ENCODE measurements around the gene MAP2K3.
"Not testable (repeated sequence)": the region's sequence is repeated elsewhere in the genome, so short reads cannot be mapped to it uniquely, and the experiment has no call there.

Gene MAP2K3

DNA sequence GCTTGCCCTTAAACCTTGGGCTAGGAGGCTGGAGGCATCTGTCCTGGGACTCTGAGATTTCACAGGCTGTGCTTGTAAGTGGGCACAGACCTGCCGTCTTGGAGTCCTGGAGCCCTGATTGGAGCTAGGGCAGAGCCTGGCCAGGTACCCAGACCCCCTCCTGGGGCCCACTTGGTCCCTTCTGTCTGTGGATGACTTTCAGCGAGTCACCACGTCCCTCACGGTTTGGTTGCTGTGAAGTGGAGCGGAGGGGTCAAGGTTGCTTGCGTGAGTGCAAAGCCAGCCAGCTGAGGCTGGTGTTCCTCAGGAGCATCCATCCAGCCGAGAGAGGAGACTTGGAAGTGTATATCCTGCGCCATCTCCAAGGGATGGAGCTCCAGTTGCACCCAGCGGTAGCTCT, 36.5 kb downstream of the MAP2K3 start:
- not testable (repeated sequence) for H3K4me3 ChIP-seq (ENCODE audit: insufficient read depth in 1 of 2, low read depth in 1 of 2, low read length in 2 of 2); H3K36me3 ChIP-seq (ENCODE audit: control insufficient read depth in 1 of 2, insufficient read depth in 2 of 2, low read depth in 1 of 2, low read length in 2 of 2); H3K79me1 ChIP-seq (replicated peaks; ENCODE audit: low read length, poor library complexity, severe bottlenecking); H3K23ac ChIP-seq (ENCODE audit: low read length in 2 of 2); H3K4me2 ChIP-seq (ENCODE audit: low read length, poor library complexity, severe bottlenecking); H3K4ac ChIP-seq (ENCODE audit: low read depth in 1 of 2, low read length in 2 of 2); H3K27me3 ChIP-seq (ENCODE audit: control insufficient read depth in 1 of 2, insufficient read depth in 1 of 2, low read length in 2 of 2); H2AK5ac ChIP-seq (ENCODE audit: low read length, severe bottlenecking); H2BK5ac ChIP-seq (ENCODE audit: low read depth, low read length, poor library complexity, severe bottlenecking); DNase-seq; H3K14ac ChIP-seq (ENCODE audit: low read length in 2 of 2); H3K4me1 ChIP-seq (ENCODE audit: control insufficient read depth, insufficient read depth, low read depth, low read length); H2BK120ac ChIP-seq (ENCODE audit: low read depth, low read length); H3K18ac ChIP-seq (ENCODE audit: low read depth in 1 of 2, low read length in 2 of 2); H4K8ac ChIP-seq (ENCODE audit: low read length); H4K91ac ChIP-seq (ENCODE audit: low read length); H3K9ac ChIP-seq (ENCODE audit: low read length); H2BK12ac ChIP-seq (ENCODE audit: low read length in 2 of 2); H3K9me3 ChIP-seq (ENCODE audit: control insufficient read depth, low read length); H2AFZ ChIP-seq (ENCODE audit: low read depth, low read length); H3K27ac ChIP-seq (ENCODE audit: low read length, poor library complexity, severe bottlenecking); H2BK15ac ChIP-seq (ENCODE audit: low read depth, poor library complexity, severe bottlenecking)
- WGBS = 58% methylated on average over 4 of the region's 9 CpGs

DNA sequence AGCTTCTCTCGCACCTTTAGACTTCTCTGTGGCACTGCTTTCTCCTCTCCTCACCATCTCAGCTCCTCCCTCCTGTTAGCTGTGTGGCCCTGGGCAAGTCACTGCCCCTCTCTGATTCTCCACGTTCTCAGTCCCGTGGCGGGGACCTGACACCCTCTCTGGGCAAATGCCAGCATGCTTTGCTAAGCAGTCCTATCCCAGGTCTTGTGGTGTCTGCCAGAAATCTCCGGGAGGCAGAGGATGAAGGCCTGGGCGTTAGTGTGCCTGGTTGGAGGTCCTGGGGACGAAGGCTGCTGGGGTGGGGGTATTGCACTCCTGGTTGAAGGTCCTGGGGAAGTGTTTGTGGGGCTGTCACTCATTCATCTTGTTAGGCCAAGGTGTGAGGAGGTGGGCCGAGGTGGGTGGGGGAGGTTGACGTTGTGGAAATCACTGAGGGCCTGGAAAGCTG, 37.3 kb downstream of the MAP2K3 start:
- not testable (repeated sequence) for H2AK5ac ChIP-seq (ENCODE audit: low read length, severe bottlenecking); H3K23ac ChIP-seq (ENCODE audit: low read length in 2 of 2); H3K27ac ChIP-seq (ENCODE audit: low read length, poor library complexity, severe bottlenecking); H3K4me1 ChIP-seq (ENCODE audit: control insufficient read depth, insufficient read depth, low read depth, low read length); H3K18ac ChIP-seq (ENCODE audit: low read depth in 1 of 2, low read length in 2 of 2); H2BK5ac ChIP-seq (ENCODE audit: low read depth, low read length, poor library complexity, severe bottlenecking); H3K27me3 ChIP-seq (ENCODE audit: control insufficient read depth in 1 of 2, insufficient read depth in 1 of 2, low read length in 2 of 2); H3K79me1 ChIP-seq (replicated peaks; ENCODE audit: low read length, poor library complexity, severe bottlenecking); H3K9me3 ChIP-seq (ENCODE audit: control insufficient read depth, low read length); H2BK120ac ChIP-seq (ENCODE audit: low read depth, low read length); H3K4me2 ChIP-seq (ENCODE audit: low read length, poor library complexity, severe bottlenecking); H2BK15ac ChIP-seq (ENCODE audit: low read depth, poor library complexity, severe bottlenecking); H3K4me3 ChIP-seq (ENCODE audit: insufficient read depth in 1 of 2, low read depth in 1 of 2, low read length in 2 of 2); H3K14ac ChIP-seq (ENCODE audit: low read length in 2 of 2); H3K36me3 ChIP-seq (ENCODE audit: control insufficient read depth in 1 of 2, insufficient read depth in 2 of 2, low read depth in 1 of 2, low read length in 2 of 2); DNase-seq; H2BK12ac ChIP-seq (ENCODE audit: low read length in 2 of 2); H4K8ac ChIP-seq (ENCODE audit: low read length); H4K91ac ChIP-seq (ENCODE audit: low read length); H2AFZ ChIP-seq (ENCODE audit: low read depth, low read length); H3K9ac ChIP-seq (ENCODE audit: low read length); H3K4ac ChIP-seq (ENCODE audit: low read depth in 1 of 2, low read length in 2 of 2)
- WGBS = 88% methylated on average over 9 of the region's 9 CpGs

DNA sequence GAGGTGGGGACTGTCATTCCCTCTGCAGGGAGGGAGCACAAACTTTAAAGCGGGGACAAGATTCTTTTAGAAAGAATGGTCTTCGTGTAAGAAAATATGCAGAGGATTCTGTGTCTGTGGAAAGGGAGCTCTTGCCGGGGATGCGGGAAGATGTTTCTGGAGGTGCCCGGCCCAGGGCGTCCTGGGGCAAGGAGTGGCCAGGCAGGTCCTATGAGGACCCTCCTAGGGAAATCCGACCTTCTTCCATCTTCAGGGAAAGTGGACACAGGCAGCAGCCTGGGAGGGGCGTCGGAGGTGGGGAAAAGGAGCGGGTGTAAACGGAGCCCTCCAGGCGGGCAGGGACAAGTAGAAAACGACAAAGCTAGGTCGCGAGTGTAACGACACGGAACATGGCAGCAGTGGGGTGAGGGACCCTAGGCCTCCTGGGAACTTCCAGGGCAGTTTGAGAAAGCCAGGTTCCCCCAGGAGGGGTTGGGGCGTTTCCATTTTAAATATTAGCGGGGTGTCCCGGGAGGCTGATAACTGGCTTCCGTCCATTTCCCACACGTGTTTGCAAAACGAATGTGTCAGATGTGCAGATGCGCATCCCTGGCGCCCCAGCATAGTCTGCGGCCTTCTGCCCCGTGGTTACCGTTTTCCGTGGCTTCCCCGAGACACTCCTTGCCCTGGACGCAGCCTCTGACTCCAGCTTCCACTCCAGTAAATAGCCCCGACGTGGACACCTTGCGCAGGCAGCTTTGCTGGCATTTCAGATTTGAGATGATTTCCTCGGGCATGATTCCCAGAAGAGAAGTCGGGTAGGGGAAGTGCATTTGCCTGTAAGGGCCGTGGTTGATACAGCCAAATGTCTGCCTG, 39.0 kb downstream of the MAP2K3 start:
- H4K8ac ChIP-seq (ENCODE audit: low read length); H3K27ac ChIP-seq (ENCODE audit: low read length, poor library complexity, severe bottlenecking); H2BK15ac ChIP-seq (ENCODE audit: low read depth, poor library complexity, severe bottlenecking); H3K4ac ChIP-seq (ENCODE audit: low read depth in 1 of 2, low read length in 2 of 2); H4K91ac ChIP-seq (ENCODE audit: low read length); H2BK12ac ChIP-seq (ENCODE audit: low read length in 2 of 2); H3K27me3 ChIP-seq (ENCODE audit: control insufficient read depth in 1 of 2, insufficient read depth in 1 of 2, low read length in 2 of 2); H2BK120ac ChIP-seq (ENCODE audit: low read depth, low read length); H3K14ac ChIP-seq (ENCODE audit: low read length in 2 of 2); H3K18ac ChIP-seq (ENCODE audit: low read depth in 1 of 2, low read length in 2 of 2); H2AK5ac ChIP-seq (ENCODE audit: low read length, severe bottlenecking); H2BK5ac ChIP-seq (ENCODE audit: low read depth, low read length, poor library complexity, severe bottlenecking); DNase-seq; H3K36me3 ChIP-seq (ENCODE audit: control insufficient read depth in 1 of 2, insufficient read depth in 2 of 2, low read depth in 1 of 2, low read length in 2 of 2); H3K4me1 ChIP-seq (ENCODE audit: control insufficient read depth, insufficient read depth, low read depth, low read length); H3K9ac ChIP-seq (ENCODE audit: low read length); H3K79me1 ChIP-seq (replicated peaks; ENCODE audit: low read length, poor library complexity, severe bottlenecking); H3K9me3 ChIP-seq (ENCODE audit: control insufficient read depth, low read length): not testable (repeated sequence)
- peak overlapping the region; percentile 49 for H3K4me2 ChIP-seq (ENCODE audit: low read length, poor library complexity, severe bottlenecking)
- H2AFZ ChIP-seq (ENCODE audit: low read depth, low read length) = peak overlapping the region; percentile 27
- WGBS = 57% methylated on average over 31 of the region's 37 CpGs
- peak overlapping the region; percentile 56 to 80 for H3K4me3 ChIP-seq (ENCODE audit: insufficient read depth in 1 of 2, low read depth in 1 of 2, low read length in 2 of 2)
- H3K23ac ChIP-seq (ENCODE audit: low read length in 2 of 2) = peak overlapping the region in 1 of 2 experiments; percentile 59

DNA sequence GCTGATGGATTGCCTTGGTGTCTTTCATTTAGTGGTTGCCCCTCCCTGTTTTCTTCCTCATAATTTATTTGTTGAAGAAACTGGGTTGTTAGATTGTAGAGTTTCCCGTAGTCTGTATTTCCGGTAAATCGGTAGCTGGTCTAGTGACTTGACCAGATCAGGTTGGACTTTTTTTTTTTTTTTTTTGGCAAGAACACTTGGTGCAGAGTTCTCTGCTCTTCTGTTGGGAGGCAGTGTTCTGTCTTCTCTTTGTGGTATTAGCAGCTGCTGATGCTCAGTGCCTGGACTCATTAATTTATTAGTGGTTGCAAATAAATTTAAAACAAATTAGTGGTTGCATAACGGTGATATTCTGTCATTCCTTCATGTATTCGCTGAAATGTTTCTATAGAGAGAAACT, 40.2 kb downstream of the MAP2K3 start:
- not testable (repeated sequence) for H3K36me3 ChIP-seq (ENCODE audit: control insufficient read depth in 1 of 2, insufficient read depth in 2 of 2, low read depth in 1 of 2, low read length in 2 of 2); DNase-seq; H3K4me1 ChIP-seq (ENCODE audit: control insufficient read depth, insufficient read depth, low read depth, low read length); H2BK120ac ChIP-seq (ENCODE audit: low read depth, low read length); H3K23ac ChIP-seq (ENCODE audit: low read length in 2 of 2); H2BK15ac ChIP-seq (ENCODE audit: low read depth, poor library complexity, severe bottlenecking); H4K8ac ChIP-seq (ENCODE audit: low read length); H2BK5ac ChIP-seq (ENCODE audit: low read depth, low read length, poor library complexity, severe bottlenecking); H3K27me3 ChIP-seq (ENCODE audit: control insufficient read depth in 1 of 2, insufficient read depth in 1 of 2, low read length in 2 of 2); H3K9ac ChIP-seq (ENCODE audit: low read length); H3K4ac ChIP-seq (ENCODE audit: low read depth in 1 of 2, low read length in 2 of 2); H3K18ac ChIP-seq (ENCODE audit: low read depth in 1 of 2, low read length in 2 of 2); H3K4me3 ChIP-seq (ENCODE audit: insufficient read depth in 1 of 2, low read depth in 1 of 2, low read length in 2 of 2); H3K4me2 ChIP-seq (ENCODE audit: low read length, poor library complexity, severe bottlenecking); H2AK5ac ChIP-seq (ENCODE audit: low read length, severe bottlenecking); H2AFZ ChIP-seq (ENCODE audit: low read depth, low read length); H2BK12ac ChIP-seq (ENCODE audit: low read length in 2 of 2); H3K9me3 ChIP-seq (ENCODE audit: control insufficient read depth, low read length); H3K27ac ChIP-seq (ENCODE audit: low read length, poor library complexity, severe bottlenecking); H3K79me1 ChIP-seq (replicated peaks; ENCODE audit: low read length, poor library complexity, severe bottlenecking); H4K91ac ChIP-seq (ENCODE audit: low read length); H3K14ac ChIP-seq (ENCODE audit: low read length in 2 of 2)
- WGBS = 89% methylated on average over 3 of the region's 5 CpGs
